Mesendoderm (in vitro differentiated cells): ENCODE measurements around the gene LCT.

Experiments used
- DNase-seq: peaks from one replicate; pipeline ENCODE4 v3.0.0; 2013
- H2AK5ac ChIP-seq: 2 replicates; pipeline ENCODE4 v1.6.1; 2013; ENCODE audit warnings: low read length, inconsistent platforms
- H2BK120ac ChIP-seq: 2 replicates; pipeline ENCODE4 v1.6.1; 2013; ENCODE audit warnings: low read depth, mild to moderate bottlenecking, low read length, moderate library complexity, mixed read lengths
- H2BK15ac ChIP-seq: replicated peaks from 2 replicates; pipeline ENCODE4 v1.6.1; 2013; ENCODE audit warnings: low read depth, mild to moderate bottlenecking, moderate library complexity
- H2BK5ac ChIP-seq: 2 replicates; pipeline ENCODE4 v1.6.1; 2013; ENCODE audit warnings: low read length, inconsistent platforms
- H3K18ac ChIP-seq: 2 replicates; pipeline ENCODE4 v1.6.1; 2013; ENCODE audit warnings: mild to moderate bottlenecking, low read length, mixed read lengths
- H3K23ac ChIP-seq: one replicate; pipeline ENCODE4 v1.6.1; 2013; ENCODE audit warnings: low read length
- H3K27ac ChIP-seq: 2 replicates; pipeline ENCODE4 v1.5.1; 2013; ENCODE audit warnings: low read depth, mild to moderate bottlenecking, inconsistent platforms, low read length, moderate library complexity
- H3K27me3 ChIP-seq: 2 replicates; pipeline ENCODE4 v1.6.1; 2013; ENCODE audit warnings: low read length, control low read depth, mild to moderate bottlenecking, inconsistent platforms; ENCODE audit not compliant: insufficient read depth, poor library complexity
- H3K36me3 ChIP-seq: 2 replicates; pipeline ENCODE4 v1.6.1; 2013; ENCODE audit warnings: low read length, inconsistent platforms; ENCODE audit not compliant: control insufficient read depth, insufficient read depth
- H3K4ac ChIP-seq: one replicate; pipeline ENCODE4 v1.6.1; 2013; ENCODE audit warnings: low read depth, mild to moderate bottlenecking, low read length, moderate library complexity
- H3K4me1 ChIP-seq: 2 replicates; pipeline ENCODE4 v1.6.1; 2013; ENCODE audit warnings: low read depth, low read length, inconsistent platforms; ENCODE audit not compliant: control insufficient read depth
- H3K4me2 ChIP-seq: 2 replicates; pipeline ENCODE4 v1.6.1; 2013; ENCODE audit warnings: low read length
- H3K4me3 ChIP-seq: 2 replicates; pipeline ENCODE4 v1.5.1; 2013; ENCODE audit warnings: mild to moderate bottlenecking, low read length
- H3K56ac ChIP-seq: one replicate; pipeline ENCODE4 v1.6.1; 2013; ENCODE audit warnings: low read length
- H3K79me1 ChIP-seq: 2 replicates; pipeline ENCODE4 v1.6.1; 2013; ENCODE audit warnings: low read length, inconsistent platforms
- H3K79me2 ChIP-seq: 2 replicates; pipeline ENCODE4 v1.6.1; 2013; ENCODE audit warnings: mild to moderate bottlenecking, low read length; ENCODE audit not compliant: control insufficient read depth, insufficient read depth
- H3K9ac ChIP-seq: 2 replicates; pipeline ENCODE4 v1.6.1; 2013; ENCODE audit warnings: low read length, inconsistent platforms
- H4K5ac ChIP-seq: one replicate; pipeline ENCODE4 v1.6.1; 2013; ENCODE audit warnings: low read length
- H4K8ac ChIP-seq: one replicate; pipeline ENCODE4 v1.6.1; 2013; ENCODE audit warnings: low read depth, mild to moderate bottlenecking, control low read depth, low read length, moderate library complexity
- WGBS: extraction: QIAGEN DNeasy Blood & Tissue Kit; methylation state at CpG from one replicate; pipeline ENCODE4 v1.1.7; 2013; ENCODE audit warnings: low lambda C conversion rate, missing lambda C conversion rate; ENCODE audit not compliant: insufficient coverage; ENCODE audit errors: extremely low coverage; 5-methylcytosine and 5-hydroxymethylcytosine counted together

Gene LCT

DNA sequence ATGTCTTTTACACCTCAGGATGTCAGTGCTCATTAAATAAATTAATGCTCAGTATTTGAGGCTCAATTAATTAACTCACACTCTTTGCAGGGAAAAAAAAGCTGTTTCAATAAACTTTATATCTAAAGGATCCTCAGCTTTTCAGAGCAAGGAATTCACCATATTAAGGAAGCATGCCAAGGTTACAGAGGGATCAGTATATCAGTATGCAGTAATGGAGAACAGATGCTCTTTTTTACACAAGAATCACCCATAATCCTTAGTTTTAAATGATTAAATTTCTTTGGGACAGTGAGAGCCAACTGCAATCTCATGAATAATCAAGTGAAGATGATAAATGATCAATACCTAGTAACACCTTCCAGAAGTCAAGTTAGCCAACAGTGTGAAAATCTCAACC, 14.9 kb upstream of the LCT start:
- Histone ChIP-seq H3K9ac (no peak overlapping the region), H2BK120ac (no peak overlapping the region), H3K23ac (no peak overlapping the region), H3K4ac (no peak overlapping the region), H4K8ac (no peak overlapping the region), H3K18ac (no peak overlapping the region), H4K5ac (no peak overlapping the region), H2AK5ac (no peak overlapping the region), H3K79me1 (no peaks in the 10 kb centered on the region), H3K27ac (no peak overlapping the region), H3K56ac (no peak overlapping the region), H3K4me1 (no peaks in the 10 kb centered on the region), H3K4me2 (no peak overlapping the region), H3K36me3 (peaks cover 6% of the 10 kb centered on the region), H3K79me2 (no peaks in the 10 kb centered on the region), H3K27me3 (no peaks in the 10 kb centered on the region), H2BK5ac (no peak overlapping the region), H3K4me3 (no peak overlapping the region), H2BK15ac (no peak overlapping the region)
- DNase-seq, result no peak

DNA sequence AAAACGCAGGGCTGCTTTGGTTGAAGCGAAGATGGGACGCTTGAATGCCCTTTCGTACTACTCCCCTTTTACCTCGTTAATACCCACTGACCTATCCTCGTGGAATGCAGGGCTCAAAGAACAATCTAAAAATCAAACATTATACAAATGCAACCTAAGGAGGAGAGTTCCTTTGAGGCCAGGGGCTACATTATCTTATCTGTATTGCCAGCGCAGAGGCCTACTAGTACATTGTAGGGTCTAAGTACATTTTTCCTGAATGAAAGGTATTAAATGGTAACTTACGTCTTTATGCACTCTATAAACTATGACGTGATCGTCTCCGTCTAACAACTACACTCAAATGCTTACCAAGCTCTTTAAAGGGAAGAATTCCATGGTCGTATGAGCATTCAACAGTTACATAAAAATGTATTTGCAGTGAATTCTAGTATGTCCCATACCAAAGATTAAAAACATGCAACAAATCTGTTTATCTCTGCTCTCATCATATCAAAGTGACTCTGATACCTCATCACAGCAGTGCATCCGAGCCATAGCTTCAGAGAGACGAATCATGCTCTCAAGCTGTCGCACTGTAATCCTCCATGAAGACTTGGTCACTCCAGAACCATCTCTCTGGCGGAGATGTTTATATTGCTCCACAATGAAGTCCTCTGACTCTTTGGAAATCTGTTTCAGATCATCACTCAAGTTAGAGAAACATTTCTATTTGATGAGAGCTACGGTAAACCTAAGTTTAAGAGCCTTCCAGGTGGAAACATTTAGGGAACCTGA, 14.1 kb upstream of the LCT start:
- no CpG with 5 or more reads among the region's 17 CpGs for WGBS
- no peak for DNase-seq
- peaks cover 8% of the 10 kb centered on the region for H3K36me3 ChIP-seq

DNA sequence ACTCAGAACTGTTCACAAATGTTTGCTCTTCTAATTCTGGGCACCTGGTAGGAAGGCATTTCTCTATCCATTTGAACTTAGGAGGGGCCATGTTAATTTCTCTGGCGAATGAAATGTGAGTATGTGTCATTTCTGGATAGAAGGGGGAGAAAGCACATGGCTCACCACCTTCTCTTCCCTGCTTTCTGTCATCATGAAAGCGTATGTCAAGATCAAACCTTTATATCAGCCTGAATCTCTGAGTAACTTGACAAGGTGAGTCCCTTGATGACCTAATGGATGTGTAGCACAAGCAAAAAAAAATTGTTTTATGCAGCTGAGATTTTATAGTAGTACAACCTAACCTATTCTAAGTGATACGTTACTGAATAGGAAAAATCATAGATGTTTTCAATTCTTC, 12.1 kb upstream of the LCT start:
- no peaks in the 10 kb centered on the region for H3K79me1 ChIP-seq
- no peak overlapping the region for H3K56ac ChIP-seq
- H2BK5ac ChIP-seq, result no peak overlapping the region
- no peak overlapping the region for H2BK120ac ChIP-seq
- no peak for DNase-seq
- H3K4me3 ChIP-seq, result no peak overlapping the region
- H3K27me3 ChIP-seq, result no peaks in the 10 kb centered on the region
- no peak overlapping the region for H4K8ac ChIP-seq
- H2BK15ac ChIP-seq, result no peak overlapping the region
- no peaks in the 10 kb centered on the region for H3K79me2 ChIP-seq
- H3K23ac ChIP-seq, result no peak overlapping the region
- no peak overlapping the region for H3K18ac ChIP-seq
- H2AK5ac ChIP-seq, result no peak overlapping the region
- H3K4me1 ChIP-seq, result no peaks in the 10 kb centered on the region
- H3K27ac ChIP-seq, result no peak overlapping the region
- peaks cover 10% of the 10 kb centered on the region for H3K36me3 ChIP-seq
- H3K4me2 ChIP-seq, result no peak overlapping the region
- whole genome bisulfite sequencing, result no CpG with 5 or more reads among the region's 3 CpGs
- no peak overlapping the region for H3K4ac ChIP-seq
- H3K9ac ChIP-seq, result no peak overlapping the region
- no peak overlapping the region for H4K5ac ChIP-seq

More for the DNA sequence above, 14.1 kb upstream of the LCT start:
- Histone ChIP-seq H3K23ac (no peak overlapping the region), H2BK15ac (no peak overlapping the region), H2BK5ac (no peak overlapping the region), H4K5ac (no peak overlapping the region), H3K27me3 (no peaks in the 10 kb centered on the region), H3K27ac (no peak overlapping the region), H3K4me1 (no peaks in the 10 kb centered on the region), H3K18ac (no peak overlapping the region), H3K4me2 (no peak overlapping the region), H3K79me1 (no peaks in the 10 kb centered on the region), H2AK5ac (no peak overlapping the region), H3K4ac (no peak overlapping the region), H4K8ac (no peak overlapping the region), H3K4me3 (no peak overlapping the region), H2BK120ac (no peak overlapping the region), H3K79me2 (no peaks in the 10 kb centered on the region), H3K9ac (no peak overlapping the region), H3K56ac (no peak overlapping the region)

- Histone ChIP-seq H2BK120ac (no peak overlapping the region), H3K4me2 (no peak overlapping the region), H3K27ac (no peak overlapping the region), H2BK5ac (no peak overlapping the region), H2BK15ac (no peak overlapping the region), H3K36me3 (peaks cover 9% of the 10 kb centered on the region), H3K4me1 (no peaks in the 10 kb centered on the region), H3K18ac (no peak overlapping the region), H4K5ac (no peak overlapping the region), H3K4ac (no peak overlapping the region), H4K8ac (no peak overlapping the region), H3K23ac (no peak overlapping the region), H3K4me3 (no peak overlapping the region), H2AK5ac (no peak overlapping the region), H3K9ac (no peak overlapping the region), H3K27me3 (no peaks in the 10 kb centered on the region), H3K79me1 (no peaks in the 10 kb centered on the region), H3K56ac (no peak overlapping the region), H3K79me2 (no peaks in the 10 kb centered on the region)
- WGBS, result no CpG with 5 or more reads among the region's 5 CpGs
- no peak for DNase-seq
Observed at GRCh38 chr2:135845997-135846396, 9.0 kb upstream of the LCT start.

DNA sequence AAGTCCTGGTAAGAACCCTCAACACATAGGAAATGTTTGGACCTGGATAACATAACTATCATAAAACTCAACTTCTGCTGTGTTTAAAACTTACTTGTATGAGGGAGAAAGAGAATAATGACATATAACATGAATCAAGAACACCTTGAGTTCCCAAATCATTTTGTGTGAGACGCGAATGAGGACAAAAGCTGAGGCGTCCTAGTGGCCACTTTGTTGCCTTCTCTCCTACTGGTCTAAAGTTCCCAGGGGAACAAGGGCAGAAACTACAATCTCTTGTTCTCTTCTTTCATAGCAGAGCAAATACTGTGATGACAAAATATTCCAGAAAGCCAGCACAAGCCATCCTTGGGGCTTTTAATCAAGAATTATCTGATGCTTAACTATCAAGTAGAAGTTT, 8.3 kb upstream of the LCT start:
- Histone ChIP-seq H3K36me3 (peaks cover 10% of the 10 kb centered on the region), H4K5ac (no peak overlapping the region)

DNA sequence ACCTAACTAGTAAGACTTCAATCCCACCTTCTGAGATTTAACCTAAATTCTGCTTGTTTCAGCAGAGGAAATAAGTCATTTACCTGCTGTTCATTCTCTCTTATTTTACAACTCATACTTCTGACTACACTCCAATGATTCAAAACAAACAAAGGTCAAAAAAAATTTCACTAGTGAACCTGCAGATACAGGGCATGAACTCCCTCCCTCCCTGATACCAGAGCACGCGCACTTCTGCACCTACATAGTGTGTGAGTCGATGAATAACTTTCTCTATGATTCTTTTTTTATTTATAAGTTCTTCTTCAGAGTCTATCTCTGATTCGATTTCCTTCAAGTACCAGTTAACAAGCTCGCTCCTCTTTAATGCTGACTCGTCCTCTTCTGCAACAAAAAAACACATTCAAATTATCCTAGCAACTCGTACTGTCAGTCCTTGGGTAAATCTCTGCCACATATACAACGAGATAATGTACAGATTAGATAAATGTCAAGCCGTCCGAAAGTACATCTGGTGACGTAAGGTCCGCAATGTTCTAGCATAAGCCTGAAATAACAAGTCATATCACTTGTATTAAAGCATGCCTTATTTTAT, 7.4 kb upstream of the LCT start:
- Histone ChIP-seq H3K9ac (no peak overlapping the region), H3K4me3 (no peak overlapping the region), H2BK5ac (no peak overlapping the region), H2BK15ac (no peak overlapping the region), H3K27ac (no peak overlapping the region), H3K4me1 (no peaks in the 10 kb centered on the region), H3K18ac (no peak overlapping the region), H3K56ac (no peak overlapping the region), H2AK5ac (no peak overlapping the region), H4K5ac (no peak overlapping the region), H4K8ac (no peak overlapping the region), H3K23ac (no peak overlapping the region), H2BK120ac (no peak overlapping the region), H3K4me2 (no peak overlapping the region), H3K36me3 (peaks cover 10% of the 10 kb centered on the region), H3K27me3 (no peaks in the 10 kb centered on the region), H3K4ac (no peak overlapping the region), H3K79me1 (no peaks in the 10 kb centered on the region), H3K79me2 (no peaks in the 10 kb centered on the region)
- DNase-seq, result no peak
- no CpG with 5 or more reads among the region's 12 CpGs for WGBS

More for the DNA sequence above, 8.3 kb upstream of the LCT start:
- Histone ChIP-seq H3K79me1 (no peaks in the 10 kb centered on the region), H3K4me3 (no peak overlapping the region), H2BK15ac (no peak overlapping the region), H3K23ac (no peak overlapping the region), H2AK5ac (no peak overlapping the region), H3K4me2 (no peak overlapping the region), H3K79me2 (no peaks in the 10 kb centered on the region), H3K18ac (no peak overlapping the region), H3K27me3 (no peaks in the 10 kb centered on the region), H3K4me1 (no peaks in the 10 kb centered on the region), H3K4ac (no peak overlapping the region), H3K9ac (no peak overlapping the region), H2BK120ac (no peak overlapping the region), H3K56ac (no peak overlapping the region), H3K27ac (no peak overlapping the region), H4K8ac (no peak overlapping the region), H2BK5ac (no peak overlapping the region)
- DNase-seq, result no peak
- WGBS, result no CpG with 5 or more reads among the region's 3 CpGs
